Fibroblast of skin of left quadriceps (primary cell): ENCODE measurements around the gene CAMTA2.

ENCODE experiments used
- DNase-seq, 2 experiments: peaks; one replicate each; pipeline ENCODE4 v3.0.0-alpha.2; 2013; ENCODE audit warnings: low read depth in 2 of 2

Gene CAMTA2

GRCh38 chr17:4968486-4969046 lies 18.9 kb downstream of the CAMTA2 start:
- no peak for DNase-seq

GRCh38 chr17:4967539-4968485 lies 19.7 kb downstream of the CAMTA2 start, which contains the start of gene SPAG7:
SPAG7 (minus strand) TSS chr17:4967817; CDS start chr17:4967804, 13 bp downstream.
- DNase-seq: peak; percentile 95

GRCh38 chr17:4966844-4967538 lies 20.5 kb downstream of the CAMTA2 start:
- peak; percentile 99 for DNase-seq

GRCh38 chr17:4965311-4965986 lies 22.0 kb downstream of the CAMTA2 start:
- DNase-seq: no peak

- no peak for DNase-seq
These were observed 27.1 kb downstream of the CAMTA2 start for GRCh38 chr17:4960279-4960922.

GRCh38 chr17:4959261-4959965 lies 28.1 kb downstream of the CAMTA2 start:
- no peak for DNase-seq

GRCh38 chr17:4958102-4958501 lies 29.4 kb downstream of the CAMTA2 start:
- DNase-seq: no peak

GRCh38 chr17:4956493-4957061 lies 30.9 kb downstream of the CAMTA2 start:
- DNase-seq: no peak

GRCh38 chr17:4955091-4955490 lies 32.4 kb downstream of the CAMTA2 start:
- DNase-seq: no peak

- DNase-seq: no peak
These were observed 34.0 kb downstream of the CAMTA2 start for GRCh38 chr17:4953451-4953961.

- DNase-seq: no peak
These were observed 36.0 kb downstream of the CAMTA2 start for GRCh38 chr17:4951486-4951885.

GRCh38 chr17:4950746-4951204 lies 36.7 kb downstream of the CAMTA2 start, which contains the start of gene ENO3:
ENO3 (plus strand) TSS chr17:4951119; CDS start chr17:4951830, 711 bp downstream.
- DNase-seq: no peak

GRCh38 chr17:4950075-4950745 lies 37.3 kb downstream of the CAMTA2 start:
- DNase-seq: no peak

GRCh38 chr17:4949321-4950074 lies 38.0 kb downstream of the CAMTA2 start:
- peak in 1 of 2 experiments; percentile 24 for DNase-seq

- DNase-seq: peak; percentile 80 to 82
These were observed 38.5 kb downstream of the CAMTA2 start for GRCh38 chr17:4948931-4949320.

GRCh38 chr17:4948166-4948930 lies 39.1 kb downstream of the CAMTA2 start, which contains the start of gene PFN1:
PFN1 (minus strand) TSS chr17:4948530; CDS start chr17:4948394, 136 bp downstream.
- peak; percentile 92 for DNase-seq

- peak in 1 of 2 experiments; percentile 28 for DNase-seq
These were observed 39.9 kb downstream of the CAMTA2 start for GRCh38 chr17:4947411-4948165.
